Cerebellar nuclear complex (tissue), 1 donor: ENCODE measurements around the gene CXCL17.

Experiments used
- DNase-seq, 2 experiments: peaks; one replicate each; lab custom pipeline; 2025; lab: John Stamatoyannopoulos, UW

CXCL17 gene

GRCh38 chr19:42397263-42398166 lies 45.2 kb downstream of the CXCL17 start:
- DNase-seq = no peak

- DNase-seq = peak; percentile 97
Observed at GRCh38 chr19:42396381-42397262, 46.1 kb downstream of the CXCL17 start.

GRCh38 chr19:42394751-42395150 lies 48.0 kb downstream of the CXCL17 start:
- DNase-seq = no peak

DNA sequence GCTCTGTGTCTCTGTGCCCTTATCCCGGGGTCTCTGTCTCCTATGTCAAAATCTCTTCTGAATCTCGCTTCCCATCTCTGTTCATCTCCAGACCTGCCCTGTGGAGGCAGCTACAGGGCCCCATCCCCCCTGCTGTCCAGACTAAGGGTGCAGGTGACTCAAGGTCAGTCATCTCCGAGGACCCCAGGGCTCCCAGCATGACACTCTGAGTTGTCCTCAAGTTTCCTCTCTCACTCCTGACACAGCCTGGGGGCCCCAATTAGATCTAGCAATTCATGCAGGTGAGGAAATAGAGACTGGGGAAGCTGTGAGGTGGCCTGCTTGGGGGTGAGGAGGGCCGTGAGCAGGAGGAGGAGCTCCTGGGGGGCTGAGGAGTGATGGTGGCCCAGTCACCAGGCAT lies 50.6 kb downstream of the CXCL17 start:
- no peak for DNase-seq

DNA sequence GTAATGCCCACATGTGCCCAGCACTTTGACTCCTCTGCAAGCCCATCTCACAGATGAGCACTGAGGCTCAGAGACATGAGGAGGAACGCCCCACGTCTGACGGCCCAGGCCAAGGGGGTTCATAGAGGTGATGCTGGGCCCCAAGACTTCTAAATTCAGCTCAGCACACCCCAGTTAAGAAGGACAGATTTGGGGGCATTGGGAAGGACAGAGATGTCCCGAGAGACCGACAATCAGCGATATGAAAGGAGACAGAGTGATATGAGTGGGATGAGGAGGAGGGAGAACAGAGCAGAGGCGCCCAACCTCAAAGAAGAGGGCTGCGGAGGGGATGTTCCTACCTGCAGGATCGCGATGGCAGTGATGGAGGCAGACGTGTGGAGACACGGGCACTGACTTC lies 52.8 kb downstream of the CXCL17 start, which contains the start of gene CNFN:
TSS of gene CNFN (minus strand) at position 399 of the 400 bp plus-strand sequence. CDS start 1,260 bp downstream, outside the sequence.
- DNase-seq = no peak

DNA sequence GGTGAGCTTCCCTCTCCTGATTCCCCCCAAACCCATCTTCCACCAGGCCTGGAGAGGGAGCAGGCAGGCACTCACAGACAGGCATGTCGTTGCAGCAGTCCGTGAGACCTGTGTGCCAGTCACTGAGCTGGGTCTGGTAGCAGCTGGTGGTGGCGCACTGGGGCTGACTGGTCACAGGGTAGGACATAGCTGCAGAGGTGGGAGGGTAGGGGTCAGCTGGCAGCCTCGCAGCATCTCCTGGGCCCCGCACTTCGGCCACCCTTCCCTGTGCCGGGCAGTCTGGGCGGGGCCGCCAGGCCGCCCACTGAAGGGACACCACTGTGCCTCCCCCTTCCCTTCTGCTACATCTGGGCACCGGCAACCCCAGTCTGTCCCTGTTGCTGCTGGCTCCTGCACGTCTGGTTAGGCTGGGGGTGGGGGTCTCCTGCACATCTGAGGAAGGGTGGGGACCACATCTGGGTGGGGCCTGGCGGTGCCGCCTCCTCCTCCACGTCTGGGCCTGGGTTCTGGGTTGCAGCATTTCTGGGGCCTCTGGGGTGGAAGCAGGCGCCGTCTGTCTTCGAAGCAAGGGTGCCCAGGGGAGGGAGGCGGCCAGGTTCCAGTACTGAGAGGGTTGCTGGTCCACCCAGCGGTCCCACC lies 53.8 kb downstream of the CXCL17 start:
- DNase-seq = no peak

GRCh38 chr19:42386974-42387707 lies 55.6 kb downstream of the CXCL17 start:
- DNase-seq = no peak

GRCh38 chr19:42380155-42380554 lies 62.6 kb downstream of the CXCL17 start:
- no peak for DNase-seq
